ENCODE data around the gene TPM1. TPM values are rescaled to one million over a fixed set of nuclear protein-coding genes. Genes with fewer than 3 reads are reported as not detected.

TPM1 gene
- total and polyA plus RNA-seq, 4 donors: 64.7 to 101 (median 71.5) TPM

- no peak for DNase-seq (ENCODE audit: low spot score)
- no peak overlapping the region for H3K27ac ChIP-seq (ENCODE audit: low read depth in 1 of 2, low read length in 2 of 2)
- WGBS: 90% methylated on average over 6 of the region's 6 CpGs
- no peaks in the 10 kb centered on the region for H3K36me3 ChIP-seq (ENCODE audit: control insufficient read depth in 4 of 4, insufficient read depth in 3 of 4, low read depth in 1 of 4, low read length in 3 of 4)
- H3K4me3 ChIP-seq (ENCODE audit: low read depth in 1 of 3, low read length in 3 of 3): no peak overlapping the region
- H3K4me1 ChIP-seq (ENCODE audit: control insufficient read depth in 4 of 4, insufficient read depth in 4 of 4, low read length in 3 of 4): peaks cover 0 to 3% (median 0%) of the 10 kb centered on the region in 4 donors
- no peaks in the 10 kb centered on the region for H3K9me3 ChIP-seq (ENCODE audit: control insufficient read depth in 4 of 4, low read length in 3 of 4)
- H3K27me3 ChIP-seq (ENCODE audit: control insufficient read depth in 4 of 4, insufficient read depth in 4 of 4, low read length in 3 of 4): no peaks in the 10 kb centered on the region
- no peak overlapping the region for H3K9ac ChIP-seq (ENCODE audit: low read depth in 1 of 2, low read length in 2 of 2)
- TF ChIP-seq ATF3 (IDR thresholded peaks at IDR 0.05) (no peak), FOXA2 (IDR thresholded peaks at IDR 0.05) (no peak), EGR1 (IDR thresholded peaks at IDR 0.05; ENCODE audit: low read depth in 2 of 2) (no peak), REST (IDR thresholded peaks at IDR 0.05) (no peak), YY1 (IDR thresholded peaks at IDR 0.05) (no peak), GABPA (IDR thresholded peaks at IDR 0.05 in 1 of 2, conservative IDR thresholded peaks at IDR 0.05 in 1 of 2) (no peak), FOXA1 (IDR thresholded peaks at IDR 0.05) (no peak), MAX (IDR thresholded peaks at IDR 0.05) (no peak), NR2F2 (IDR thresholded peaks at IDR 0.05) (no peak), CTCF (IDR thresholded peaks at IDR 0.05; ENCODE audit: low read depth, low read length, missing input control) (no peak)
Measured at GRCh38 chr15:63077952-63078351, 35.4 kb downstream of the TPM1 start.

GRCh38 chr15:63079947-63080626, 37.5 kb downstream of the TPM1 start:
- no peak for DNase-seq (ENCODE audit: low spot score)
- no peaks in the 10 kb centered on the region for H3K27me3 ChIP-seq (ENCODE audit: control insufficient read depth in 4 of 4, insufficient read depth in 4 of 4, low read length in 3 of 4)
- no peak overlapping the region for H3K27ac ChIP-seq (ENCODE audit: low read depth in 1 of 2, low read length in 2 of 2)

More at GRCh38 chr15:63079947-63080626, 37.5 kb downstream of the TPM1 start:
- H3K9me3 ChIP-seq (ENCODE audit: control insufficient read depth in 4 of 4, low read length in 3 of 4): no peaks in the 10 kb centered on the region
- H3K9ac ChIP-seq (ENCODE audit: low read depth in 1 of 2, low read length in 2 of 2): no peak overlapping the region
- TF ChIP-seq NR2F2 (IDR thresholded peaks at IDR 0.05): no peak
- no peak for TF ChIP-seq TAF1 (conservative IDR thresholded peaks at IDR 0.05)
- TF ChIP-seq SP1 (IDR thresholded peaks at IDR 0.05): no peak
- TF ChIP-seq RAD21 (IDR thresholded peaks at IDR 0.05): no peak
- no peak for TF ChIP-seq CTCF (IDR thresholded peaks at IDR 0.05; ENCODE audit: low read depth, low read length, missing input control)
- TF ChIP-seq GABPA (IDR thresholded peaks at IDR 0.05 in 1 of 2, conservative IDR thresholded peaks at IDR 0.05 in 1 of 2): no peak
- TF ChIP-seq EGR1 (IDR thresholded peaks at IDR 0.05; ENCODE audit: low read depth in 2 of 2): no peak
- no peaks in the 10 kb centered on the region for H3K4me1 ChIP-seq (ENCODE audit: control insufficient read depth in 4 of 4, insufficient read depth in 4 of 4, low read length in 3 of 4)
- no peaks in the 10 kb centered on the region for H3K36me3 ChIP-seq (ENCODE audit: control insufficient read depth in 4 of 4, insufficient read depth in 3 of 4, low read depth in 1 of 4, low read length in 3 of 4)
- no peak overlapping the region for H3K4me3 ChIP-seq (ENCODE audit: low read depth in 1 of 3, low read length in 3 of 3)
- WGBS: 89% methylated on average over 13 of the region's 13 CpGs

All from liver (tissue), 9 donors.